Cerebellar nuclear complex (tissue), 1 donor: Measurements from ENCODE around the gene C10orf71.

Experiments
- DNase-seq, 2 experiments: peaks; one replicate each; lab custom pipeline; 2025; lab: John Stamatoyannopoulos, UW

The C10orf71 gene

DNA sequence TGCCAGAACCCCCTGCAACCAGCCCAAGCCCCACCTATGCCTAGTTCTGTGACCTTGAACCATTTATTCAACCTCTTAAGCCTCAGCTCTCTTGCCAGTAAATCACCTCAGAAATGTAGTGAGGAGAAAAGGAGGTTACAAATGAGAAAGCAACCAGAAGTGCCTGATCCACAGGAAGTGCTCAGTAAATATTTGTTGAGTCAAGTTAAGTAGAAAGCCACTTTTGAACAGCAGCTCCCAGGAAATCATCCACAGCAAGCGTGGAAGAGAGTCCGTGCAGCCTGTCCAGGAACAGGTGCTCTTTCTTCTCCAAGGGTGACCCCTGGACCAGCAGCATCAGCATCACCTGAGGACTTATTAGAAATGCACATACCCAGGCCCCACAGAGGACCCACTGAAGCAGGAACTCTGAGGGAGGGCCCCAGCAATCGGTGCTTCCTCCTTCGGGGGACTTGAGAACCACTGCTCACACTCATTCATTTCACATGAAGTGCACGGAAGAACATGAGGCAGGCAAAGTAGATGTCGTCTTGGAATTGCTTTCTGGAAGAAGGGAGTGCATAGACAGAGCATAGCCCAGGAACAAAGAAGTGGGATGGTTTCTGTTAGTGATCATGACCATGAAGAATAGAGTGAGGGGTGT lies 6.3 kb upstream of the C10orf71 start:
- DNase-seq = no peak

DNA sequence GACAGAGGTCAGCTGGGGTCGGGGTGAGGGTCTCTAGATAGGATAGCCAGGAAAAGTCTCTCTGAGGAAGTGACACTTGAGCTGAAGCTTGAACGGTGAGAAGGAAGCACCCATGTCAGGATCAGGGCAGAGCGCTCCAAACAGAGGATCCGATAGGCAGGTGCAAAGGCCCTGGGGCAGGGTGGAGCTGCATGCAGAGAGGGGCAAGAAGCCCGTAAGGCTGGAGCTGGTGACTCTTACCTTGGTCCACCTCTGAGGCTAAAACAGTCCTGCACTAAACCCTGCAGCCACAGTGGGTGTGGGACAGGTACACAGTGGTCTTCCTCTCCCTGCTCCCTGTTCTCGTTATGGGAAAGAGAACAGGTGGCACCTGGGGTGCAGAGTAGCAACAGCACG lies 5.8 kb upstream of the C10orf71 start:
- no peak for DNase-seq

DNA sequence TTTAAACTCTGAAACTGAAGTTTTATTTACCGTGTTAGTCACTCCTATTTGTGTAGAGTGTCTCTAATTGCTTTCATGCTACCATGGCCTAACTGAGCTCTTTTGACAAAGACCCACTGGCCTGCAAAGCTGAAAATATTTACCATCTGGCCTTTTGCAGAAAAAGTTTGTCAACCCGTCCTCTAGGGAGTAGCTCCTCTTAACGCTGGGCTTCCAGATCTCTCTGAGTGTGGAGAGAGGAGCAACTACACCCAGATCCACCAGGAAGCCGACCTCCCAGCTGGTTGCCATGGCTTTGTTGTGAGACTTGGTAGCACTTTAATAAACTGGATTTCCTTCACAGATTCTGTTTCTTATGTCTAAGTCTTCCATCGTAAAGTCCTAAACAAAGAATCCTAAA lies 4.2 kb upstream of the C10orf71 start:
- no peak for DNase-seq

DNA sequence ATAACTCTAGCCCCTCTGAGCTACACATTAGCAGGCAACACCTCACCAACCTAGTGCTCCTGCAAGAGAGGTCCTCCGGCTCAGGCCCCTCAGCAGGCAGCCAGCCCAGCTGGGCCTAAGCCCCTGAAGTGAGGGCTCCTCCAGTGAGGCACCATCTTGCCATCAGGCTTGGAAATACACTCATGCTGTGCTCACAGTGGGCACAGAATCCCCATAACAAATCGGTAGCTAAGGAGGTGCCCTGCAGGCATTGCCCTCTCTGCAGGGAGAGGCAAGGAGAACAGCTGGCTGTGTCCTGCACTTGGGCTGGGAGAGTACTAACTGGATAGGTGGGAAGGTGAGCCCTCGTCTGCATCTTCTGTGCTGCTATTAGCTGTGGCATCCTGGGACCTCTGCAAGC lies 3.7 kb upstream of the C10orf71 start:
- DNase-seq = no peak

DNA sequence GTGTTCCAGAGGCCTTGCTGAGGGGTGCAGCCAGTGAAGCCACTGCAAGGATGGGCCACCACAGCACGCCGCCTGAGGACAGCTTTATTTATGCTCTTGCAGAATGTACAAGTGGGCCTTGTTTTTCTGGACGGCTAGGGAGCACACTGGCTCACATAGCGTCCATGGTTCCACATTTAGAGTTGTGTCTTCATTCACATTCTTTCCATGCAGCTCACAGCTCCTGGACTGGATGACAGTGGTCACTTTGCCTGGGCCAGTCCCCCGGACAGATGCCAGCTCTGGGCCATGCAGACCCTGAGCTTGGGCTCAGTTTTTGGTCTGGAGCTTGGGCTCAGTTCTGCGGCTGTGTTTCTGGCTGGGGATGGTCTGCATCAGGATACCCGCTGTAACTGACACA lies 2.6 kb upstream of the C10orf71 start:
- no peak for DNase-seq

DNA sequence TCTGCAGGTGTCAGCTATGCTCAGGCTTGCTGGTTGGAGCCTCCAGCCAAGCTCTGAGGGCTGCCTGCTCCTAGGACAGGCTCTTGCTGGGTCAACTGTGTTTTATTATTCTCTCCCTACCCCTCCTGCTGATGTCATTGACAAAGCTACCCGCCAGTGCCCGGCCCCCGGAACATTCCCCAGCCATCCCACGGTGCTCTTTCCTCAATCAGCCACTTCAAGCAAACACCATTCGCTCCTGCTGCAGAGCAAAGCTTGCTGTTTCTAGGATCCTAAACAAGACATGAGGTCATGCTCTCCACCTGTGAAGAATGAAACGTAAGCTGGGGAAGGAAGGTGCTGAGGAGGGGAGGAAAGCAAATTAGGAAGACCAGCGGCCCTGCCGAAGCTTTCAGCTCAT lies 2.1 kb upstream of the C10orf71 start:
- no peak for DNase-seq

DNA sequence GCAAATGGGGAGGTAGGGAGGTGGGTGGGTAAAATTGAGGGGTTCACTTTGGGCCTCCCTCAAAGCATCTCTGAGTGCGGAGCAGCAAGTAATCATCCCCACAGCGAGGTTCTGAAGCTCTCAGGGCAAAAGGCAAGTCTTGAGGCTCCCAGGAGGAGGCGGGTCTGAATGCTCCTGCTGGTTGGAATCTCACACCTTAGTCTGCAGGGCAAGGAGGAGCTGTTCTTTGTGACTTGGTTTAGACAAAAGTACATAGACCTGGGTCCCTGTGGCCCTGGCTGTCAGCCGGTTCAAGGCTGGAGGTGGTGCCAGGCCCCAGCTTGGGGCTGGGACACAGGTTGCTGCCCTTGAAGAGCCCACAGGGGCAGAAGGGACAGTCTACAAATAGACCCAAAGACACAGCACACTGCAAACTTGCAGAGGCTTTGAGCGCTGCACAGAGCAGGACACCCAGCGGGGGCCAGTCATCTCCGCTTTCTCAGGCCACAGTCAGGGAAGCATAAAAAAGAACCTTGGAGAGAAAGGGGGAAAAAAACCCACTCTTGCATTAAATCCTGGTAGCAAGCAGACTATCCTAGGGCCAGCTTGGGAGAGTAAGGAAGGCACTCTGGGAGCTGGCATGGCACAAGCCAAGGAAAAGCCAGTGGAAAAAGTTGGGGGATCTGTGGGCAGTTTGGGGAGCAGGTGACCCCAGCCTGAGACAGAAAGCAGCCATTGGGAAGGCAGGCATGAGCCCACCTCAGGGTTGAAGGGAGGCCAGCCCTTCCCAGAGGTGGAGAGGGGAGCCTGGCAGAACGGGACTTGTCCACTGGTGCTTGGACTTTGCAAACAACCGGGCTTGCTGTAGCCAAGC lies 926 bp upstream of the C10orf71 start:
- DNase-seq = no peak

DNA sequence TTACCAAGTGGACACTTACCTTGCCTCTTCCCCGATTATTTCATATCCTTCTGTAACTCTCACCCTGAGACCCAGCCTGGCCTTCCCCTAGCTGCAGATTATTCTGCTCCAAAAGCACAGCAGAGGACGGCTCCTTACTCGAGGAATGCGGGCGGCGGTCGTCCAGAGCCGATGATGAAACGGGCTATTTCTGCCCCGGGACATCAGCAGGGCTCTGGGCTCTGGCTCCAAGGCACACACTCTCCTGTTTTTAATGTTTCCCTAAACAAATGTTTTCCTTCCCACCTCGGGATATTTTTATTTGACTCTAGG lies 343 bp upstream of the C10orf71 start:
- no peak for DNase-seq

DNA sequence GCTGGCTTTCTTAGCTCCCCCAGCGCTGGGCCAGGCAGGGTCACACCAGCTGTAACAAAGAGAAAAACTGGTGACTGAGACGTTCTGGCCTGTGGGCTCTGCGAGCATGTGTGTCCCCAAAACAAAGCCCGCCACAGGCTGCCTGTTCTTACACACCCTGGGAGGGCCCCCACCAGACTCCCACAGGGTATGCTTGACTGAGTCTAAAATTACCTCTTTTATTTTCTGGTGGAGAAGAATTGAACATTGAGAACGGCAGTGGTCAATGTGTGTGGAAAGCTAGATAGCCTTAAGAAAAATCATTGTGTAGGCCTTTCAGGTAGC lies 808 bp downstream of the C10orf71 start:
- DNase-seq = no peak

DNA sequence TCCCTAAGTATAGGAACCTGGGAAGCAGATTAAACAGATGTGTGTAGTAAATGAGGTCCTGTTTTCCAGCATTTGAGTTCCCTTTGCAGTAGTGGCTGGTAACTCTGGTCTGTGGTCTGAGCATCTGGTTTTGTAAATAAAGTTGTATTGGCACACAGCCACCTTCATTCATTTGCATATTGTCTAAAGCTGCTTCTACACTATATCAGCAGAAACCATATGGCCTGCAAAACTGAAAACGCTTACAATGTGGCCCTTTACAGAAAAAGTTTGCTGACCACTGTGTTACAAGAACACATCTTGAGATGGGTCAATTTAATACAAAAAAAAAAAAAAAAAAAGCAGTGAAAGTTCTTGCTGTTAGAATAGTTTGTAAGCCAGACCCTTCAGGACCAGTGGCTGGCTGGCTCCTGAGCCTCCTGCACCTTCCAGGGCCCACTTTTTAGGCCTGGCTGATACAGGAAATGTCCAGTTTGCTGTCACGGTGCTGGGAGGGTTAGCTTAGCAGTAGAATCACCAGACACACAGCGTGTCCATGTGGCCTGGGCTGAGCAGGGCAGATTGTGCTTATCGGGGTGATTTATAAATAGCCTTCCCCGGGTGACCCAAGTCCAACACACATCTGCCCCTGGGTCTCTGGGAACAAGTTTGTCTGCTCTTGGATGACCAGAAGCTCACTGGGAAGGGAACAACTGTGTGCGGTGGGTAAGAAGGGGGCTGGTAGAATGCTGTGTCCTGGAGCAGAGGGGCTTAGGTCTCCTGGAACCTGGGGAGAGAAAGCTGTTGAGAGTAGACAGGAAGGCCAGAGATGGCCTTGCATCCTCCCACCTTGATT lies 1.4 kb downstream of the C10orf71 start:
- no peak for DNase-seq

DNA sequence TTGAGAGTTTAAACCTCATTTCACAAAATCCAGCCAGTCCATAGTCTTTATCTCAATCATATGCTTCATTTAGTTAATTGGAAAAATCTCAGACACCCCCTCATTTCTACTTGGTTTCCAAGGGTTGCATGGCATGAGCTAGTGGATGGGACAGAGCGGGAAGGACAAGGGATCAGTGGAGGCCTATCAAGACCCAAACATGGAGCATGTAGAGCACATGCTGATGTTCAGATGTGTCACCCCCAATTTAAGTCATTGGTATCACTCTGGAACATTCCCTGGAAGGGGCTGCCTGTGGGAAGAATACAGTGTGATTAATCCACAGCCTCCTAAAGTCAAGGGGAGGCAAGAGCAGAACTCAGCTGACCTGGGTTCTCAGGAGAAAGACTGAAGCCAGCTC lies 2.3 kb downstream of the C10orf71 start:
- DNase-seq = no peak

DNA sequence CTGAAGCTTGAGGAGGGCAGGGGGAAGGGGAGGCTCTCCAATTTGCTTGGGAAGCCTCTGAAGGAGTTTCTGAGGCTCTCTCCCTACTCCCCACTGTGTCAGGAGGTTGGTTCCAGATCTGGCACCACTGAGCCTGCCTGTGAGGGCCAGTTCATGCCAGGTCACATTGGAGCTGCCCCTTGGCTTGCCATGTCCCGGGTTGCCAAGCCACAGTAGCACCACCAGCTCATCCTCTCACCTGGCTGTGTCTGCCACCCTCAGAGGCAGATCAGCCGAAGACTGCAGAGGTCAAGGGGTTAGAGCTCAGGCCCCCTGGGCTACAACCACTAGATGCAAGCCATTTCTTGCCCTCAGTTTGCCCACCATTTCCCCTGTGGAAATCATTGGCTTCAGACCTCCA lies 3.1 kb downstream of the C10orf71 start:
- no peak for DNase-seq

DNA sequence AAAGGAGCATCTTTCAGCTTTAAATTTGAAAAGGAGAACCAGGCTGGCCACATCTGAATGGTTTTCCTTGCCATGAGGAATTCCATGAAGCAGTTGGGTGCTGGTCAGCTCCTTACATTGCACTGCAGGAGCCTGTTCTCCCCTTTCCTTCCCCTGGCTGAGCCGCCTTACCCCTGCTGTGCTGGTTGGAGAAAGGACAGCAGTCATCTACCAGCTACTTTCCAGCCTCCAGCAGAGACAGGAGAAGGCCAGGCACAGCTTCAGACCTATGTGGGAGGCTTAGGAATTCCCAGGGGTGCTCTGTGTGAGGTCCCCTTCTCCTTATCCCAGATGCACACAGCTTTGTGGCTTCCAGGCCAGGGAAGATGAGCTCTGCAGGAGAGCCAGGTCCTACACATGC lies 4.7 kb downstream of the C10orf71 start:
- DNase-seq = no peak

DNA sequence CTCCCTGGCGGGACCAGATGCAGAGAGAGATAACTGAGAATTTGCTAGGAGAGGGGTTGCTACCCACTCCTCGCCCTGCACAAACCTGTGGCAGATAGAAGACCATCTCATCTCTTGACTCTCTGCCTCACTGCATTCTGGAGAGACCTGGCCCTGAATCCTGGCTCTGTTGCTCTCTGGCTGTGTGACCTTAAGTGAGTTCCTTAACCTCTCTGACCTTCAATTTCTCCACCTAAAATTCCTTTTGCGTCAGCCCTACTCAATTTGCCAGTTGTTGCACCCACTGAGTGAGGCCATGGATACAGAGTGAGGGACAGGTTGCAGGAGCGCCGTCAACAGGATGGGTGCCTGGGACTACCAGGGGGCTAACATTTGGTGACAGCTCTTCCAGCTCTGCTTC lies 5.2 kb downstream of the C10orf71 start:
- DNase-seq = no peak

DNA sequence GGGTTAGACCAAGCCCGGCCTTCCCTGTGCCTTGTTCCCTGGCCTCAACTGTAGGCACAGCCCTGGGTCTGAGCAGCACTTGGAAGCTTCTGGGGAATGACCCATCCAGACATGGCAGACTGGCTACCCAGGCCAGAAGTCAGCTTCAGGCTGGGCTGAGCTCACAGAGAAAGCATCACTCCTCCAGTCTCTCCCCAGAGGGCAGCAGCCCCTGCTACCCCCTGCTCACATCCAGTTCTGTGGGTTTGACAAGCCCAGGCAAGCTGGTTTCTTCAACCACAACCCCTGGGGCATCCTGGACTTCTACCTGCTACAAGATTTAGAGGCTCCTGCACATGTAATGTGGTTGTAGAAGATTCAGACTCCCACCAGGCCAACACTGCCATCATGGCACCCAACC lies 9.0 kb downstream of the C10orf71 start:
- no peak for DNase-seq

DNA sequence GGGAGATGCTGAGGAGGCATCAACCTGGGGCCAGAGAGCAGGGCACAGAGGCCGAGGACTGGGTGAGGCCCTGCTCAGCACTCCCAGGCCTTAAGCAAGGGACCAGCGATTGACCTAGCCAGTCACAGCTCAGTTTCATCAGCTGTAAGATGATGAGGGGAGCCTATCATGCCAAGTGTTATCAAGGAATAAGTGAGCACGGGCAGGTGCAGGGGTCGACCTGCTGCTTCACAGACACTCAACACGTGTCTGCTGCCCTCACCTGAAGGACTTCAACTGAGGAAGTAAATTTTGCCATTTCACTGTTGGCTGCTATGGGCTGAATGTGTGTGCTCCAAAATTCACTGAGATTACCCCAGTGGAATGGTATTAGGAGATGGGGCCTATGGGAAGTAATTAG lies 9.9 kb downstream of the C10orf71 start:
- DNase-seq = no peak

DNA sequence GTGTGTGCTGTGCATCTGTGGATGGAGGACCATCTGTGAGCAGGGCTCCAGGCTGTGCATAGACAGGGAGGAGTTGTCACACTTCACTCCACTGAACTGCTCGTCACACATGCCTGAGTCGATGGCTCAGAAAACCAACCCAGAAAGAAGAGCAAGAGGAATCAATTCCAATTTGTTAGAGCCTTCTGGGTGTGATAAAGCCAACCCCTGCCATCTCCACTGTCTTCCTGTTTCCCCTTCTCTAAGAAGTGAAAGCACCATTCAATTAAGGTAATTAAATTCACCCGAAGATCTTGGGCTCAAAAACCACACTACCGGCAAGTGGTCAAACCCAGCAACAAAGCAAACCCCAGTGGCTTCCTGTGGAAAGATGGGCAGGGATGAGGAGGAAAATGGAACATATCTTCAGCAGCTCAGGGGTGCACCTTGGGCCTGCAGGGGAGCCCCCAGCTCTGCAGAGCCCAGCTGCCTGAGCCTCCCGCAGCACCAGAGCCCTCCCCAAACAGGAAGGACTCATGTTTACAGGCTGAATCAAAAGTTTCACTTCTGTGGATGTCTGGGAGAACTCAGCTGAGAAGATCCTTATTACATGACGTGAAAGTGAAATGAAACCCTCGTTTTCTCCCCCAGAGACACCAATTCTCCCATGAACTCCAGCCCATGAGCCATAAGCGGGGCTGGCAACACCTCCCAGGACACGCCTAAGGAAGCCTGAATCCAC lies 10.9 kb downstream of the C10orf71 start:
- no peak for DNase-seq

DNA sequence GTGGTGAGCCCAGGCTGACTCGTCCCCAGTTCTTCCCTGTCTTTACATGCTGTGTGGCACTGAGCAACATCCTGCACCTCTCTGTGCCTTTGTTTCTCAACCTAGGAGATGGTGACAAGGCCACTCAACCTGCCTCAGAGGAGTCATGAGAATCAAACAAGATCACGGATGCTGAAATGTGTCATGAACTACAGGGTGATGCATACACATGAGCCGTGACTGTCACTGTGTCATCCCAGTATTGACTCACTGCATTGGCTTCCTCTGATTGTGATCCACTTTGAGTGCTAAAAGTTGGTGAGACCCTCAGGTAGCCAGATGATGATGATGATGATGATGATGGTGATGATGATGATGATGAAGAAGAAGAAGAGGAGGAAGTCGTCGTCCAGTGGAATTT lies 11.5 kb downstream of the C10orf71 start:
- no peak for DNase-seq

DNA sequence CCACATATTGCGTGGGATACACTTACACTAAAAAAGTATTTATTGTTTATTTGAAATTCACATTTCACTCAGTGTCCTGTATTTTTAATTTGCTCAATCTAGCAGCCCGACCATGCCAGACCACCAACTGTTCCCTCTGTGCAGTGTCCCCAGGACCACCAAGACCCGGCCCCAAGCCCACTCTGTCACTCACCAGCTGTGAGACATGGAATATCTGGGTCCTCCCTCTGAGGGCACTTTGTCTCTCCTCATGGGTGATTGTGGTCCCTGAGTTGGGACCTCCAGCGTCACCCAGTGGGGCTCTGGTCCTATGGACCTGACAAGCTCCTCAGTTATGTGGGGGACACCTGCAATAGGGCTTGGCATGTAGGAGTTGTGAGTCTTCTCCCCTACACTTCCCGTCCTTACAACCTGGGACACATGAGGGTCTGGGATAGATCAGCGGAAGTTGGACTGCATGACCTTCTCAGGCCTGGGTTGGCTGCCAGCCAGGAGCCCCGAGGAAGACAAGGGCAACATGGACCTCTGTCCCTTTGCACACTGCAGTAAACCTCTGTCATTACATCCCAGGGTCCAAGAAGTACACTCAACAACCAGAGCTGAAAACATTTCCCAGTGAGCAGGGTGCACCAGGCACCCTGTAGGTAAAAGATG lies 12.1 kb downstream of the C10orf71 start:
- DNase-seq = no peak

DNA sequence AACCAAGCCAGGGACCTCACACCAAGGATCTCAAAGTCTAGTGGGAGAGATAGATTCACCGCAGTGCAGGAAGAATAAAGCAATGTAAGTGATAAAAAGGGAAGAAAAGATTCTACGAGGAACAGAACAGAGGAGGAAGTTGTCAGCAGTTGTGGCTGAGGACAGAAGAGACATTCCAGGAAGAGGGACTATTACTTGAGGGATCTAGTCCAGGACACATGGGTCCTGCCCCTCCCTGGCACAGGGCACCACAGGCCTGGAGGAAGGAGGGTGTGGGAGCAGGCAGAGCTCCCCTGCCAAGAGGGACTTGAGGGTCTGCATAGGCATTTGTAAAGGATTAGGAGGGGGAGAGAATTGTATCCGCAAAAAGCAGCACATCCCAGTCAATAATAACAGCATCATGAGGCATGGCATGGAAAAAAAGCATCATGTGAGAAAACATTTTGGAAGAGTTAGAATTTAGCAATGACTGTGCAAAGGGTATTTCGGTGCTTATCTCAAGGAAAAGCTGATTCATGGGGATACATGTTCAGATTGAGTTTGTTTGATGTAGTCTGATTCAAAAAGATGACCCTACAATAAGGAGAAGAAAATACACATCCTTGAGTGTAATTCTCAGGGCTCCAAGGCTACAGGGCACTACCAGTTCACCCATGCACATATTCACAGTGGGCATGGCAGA lies 12.7 kb downstream of the C10orf71 start:
- DNase-seq = no peak

DNA sequence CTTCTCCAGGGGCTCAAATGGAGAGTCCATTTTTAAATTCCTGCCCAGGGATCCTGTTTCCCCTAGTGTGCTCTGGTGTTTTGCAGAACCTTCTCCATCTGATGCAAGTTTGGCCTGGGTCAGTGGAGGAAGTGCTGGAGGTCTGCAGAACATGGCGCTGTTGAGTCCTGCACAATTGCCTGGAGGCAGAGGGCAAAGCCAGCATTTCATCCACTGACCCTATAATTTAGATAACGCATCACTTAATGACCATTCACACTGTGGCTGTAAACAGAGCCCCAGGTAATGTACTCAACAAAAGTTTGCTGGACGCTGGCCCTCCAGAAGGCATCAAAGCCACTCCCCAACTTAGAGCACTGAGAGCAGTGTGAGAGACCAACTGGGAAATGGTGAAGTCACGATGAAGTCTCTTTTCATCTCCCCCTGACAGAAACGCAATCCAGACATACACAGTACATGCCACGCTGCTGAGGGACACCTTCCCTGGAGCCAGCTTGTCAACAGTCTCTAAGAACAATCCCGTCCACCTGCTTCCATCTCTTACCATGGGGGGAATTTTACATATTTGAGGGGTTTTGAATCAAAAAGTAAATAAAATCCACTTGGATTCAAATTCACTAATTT lies 13.4 kb downstream of the C10orf71 start:
- DNase-seq = no peak
